Activated CD4-positive, alpha-beta T cell treated with anti-CD3 and anti-CD28 coated beads, Interleukin-2, Interleukin-4, amounts not matched to agents 100 ng/mL and 50 ng/mL, durations not matched to agents 16 hours and 8 hours (primary cell): ENCODE measurements around the gene DROSHA.
"Not testable (repeated sequence)": the region's sequence is repeated elsewhere in the genome, so short reads cannot be mapped to it uniquely, and the experiment has no call there.

Source experiments
- DNase-seq: peaks from one replicate; pipeline ENCODE4 v3.0.0-alpha.2; 2020; ENCODE audit warnings: low spot score

Gene DROSHA

DNA sequence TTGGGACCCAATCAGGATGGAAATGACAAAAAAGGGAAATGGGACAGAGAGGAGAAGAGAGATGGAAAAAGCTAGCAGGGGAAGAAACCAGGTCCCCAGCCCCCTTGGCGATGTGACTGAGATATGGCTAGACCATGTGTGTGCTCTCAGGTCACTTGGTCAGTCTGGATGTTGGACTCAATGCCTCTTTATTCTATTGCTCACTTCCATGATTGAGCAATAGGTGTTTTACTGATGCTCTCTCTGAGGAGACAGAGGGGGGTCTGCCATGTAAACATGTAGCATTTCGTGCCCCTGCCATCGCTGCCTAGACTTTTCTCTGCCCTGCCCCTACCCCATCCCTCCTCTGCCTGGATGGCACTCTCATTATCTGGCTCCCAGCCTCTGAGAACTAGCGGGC is 150.6 kb downstream of the DROSHA start:
- no peak for DNase-seq

DNA sequence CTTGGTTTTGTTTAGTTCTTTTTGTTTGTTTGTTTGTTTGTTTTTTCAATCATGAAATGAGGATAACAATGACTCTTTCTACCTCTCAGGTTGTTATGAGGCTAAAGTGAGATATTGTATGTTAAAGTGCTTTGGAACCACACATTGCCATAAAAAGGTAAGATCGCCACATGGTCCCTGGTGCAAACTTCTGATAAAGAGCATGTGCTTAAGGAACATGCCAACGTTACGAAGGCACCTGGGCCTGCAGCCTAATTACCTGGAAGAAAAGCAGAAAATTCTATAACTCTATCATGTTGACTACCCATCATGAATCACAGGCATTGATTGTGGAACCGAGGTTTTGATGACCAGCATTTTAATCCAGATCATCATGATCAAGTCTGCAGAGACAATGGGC is 151.8 kb downstream of the DROSHA start:
- DNase-seq, result no peak

GRCh38 chr5:31378838-31379237 is 153.1 kb downstream of the DROSHA start:
- no peak for DNase-seq

GRCh38 chr5:31378136-31378535 is 153.8 kb downstream of the DROSHA start:
- no peak for DNase-seq

DNA sequence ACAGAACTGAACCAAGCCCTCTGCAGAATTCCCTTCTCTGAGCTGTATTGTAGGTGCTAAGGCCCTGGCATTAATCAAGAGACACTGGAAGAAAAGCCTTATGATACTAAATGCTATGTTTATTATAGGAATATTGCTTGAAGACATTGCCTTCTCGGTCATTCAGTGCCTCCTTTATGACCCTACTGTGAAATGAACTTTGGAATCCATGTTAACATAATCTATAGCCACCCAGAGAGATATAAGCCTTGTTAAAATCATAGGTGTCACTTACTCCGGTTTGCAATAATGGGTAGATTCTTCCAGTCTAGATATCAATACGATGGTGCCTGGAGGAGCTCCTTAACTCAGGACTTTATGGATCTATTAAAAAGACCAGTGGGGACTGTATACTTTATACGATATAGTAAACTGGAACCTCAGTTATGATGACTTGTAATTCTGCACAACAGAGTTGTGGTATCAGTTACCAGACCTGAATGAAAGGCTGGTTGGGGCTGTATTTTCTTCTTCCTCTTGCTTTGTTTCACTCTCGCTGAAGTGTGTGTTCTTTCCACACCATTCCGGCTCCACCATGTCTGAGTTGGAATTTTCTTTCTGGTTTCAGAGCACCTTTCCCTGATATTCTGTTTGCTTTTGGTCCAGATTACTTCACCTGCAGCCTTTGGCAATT is 154.5 kb downstream of the DROSHA start:
- no peak for DNase-seq

GRCh38 chr5:31375999-31376720 is 155.7 kb downstream of the DROSHA start:
- DNase-seq, result no peak

GRCh38 chr5:31372124-31372523 is 159.8 kb downstream of the DROSHA start:
- no peak for DNase-seq

- DNase-seq, result no peak
These were observed 165.0 kb downstream of the DROSHA start for GRCh38 chr5:31366941-31367340.

DNA sequence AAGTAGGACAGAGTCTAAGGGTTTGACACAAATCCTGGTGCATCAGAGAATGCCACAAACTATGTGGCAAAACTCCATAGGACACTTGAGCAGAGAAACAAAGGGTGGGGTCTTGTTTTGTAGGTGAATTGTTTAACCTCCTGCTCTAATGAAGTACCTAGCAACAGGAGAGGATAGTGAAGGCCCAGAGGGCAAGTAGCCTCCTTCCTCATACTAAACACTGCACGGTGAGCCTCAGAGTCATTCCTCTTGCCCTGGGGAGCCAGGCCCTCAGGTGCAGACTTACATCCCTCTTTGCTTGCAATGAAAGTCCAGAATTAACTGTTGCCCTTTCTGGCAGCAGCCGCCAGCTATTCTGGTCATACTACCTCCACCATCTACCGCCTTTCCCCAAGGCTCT is 166.1 kb downstream of the DROSHA start:
- DNase-seq, result no peak

GRCh38 chr5:31364881-31365636 is 166.8 kb downstream of the DROSHA start:
- DNase-seq, result no peak

GRCh38 chr5:31362931-31363568 is 168.8 kb downstream of the DROSHA start:
- no peak for DNase-seq

DNA sequence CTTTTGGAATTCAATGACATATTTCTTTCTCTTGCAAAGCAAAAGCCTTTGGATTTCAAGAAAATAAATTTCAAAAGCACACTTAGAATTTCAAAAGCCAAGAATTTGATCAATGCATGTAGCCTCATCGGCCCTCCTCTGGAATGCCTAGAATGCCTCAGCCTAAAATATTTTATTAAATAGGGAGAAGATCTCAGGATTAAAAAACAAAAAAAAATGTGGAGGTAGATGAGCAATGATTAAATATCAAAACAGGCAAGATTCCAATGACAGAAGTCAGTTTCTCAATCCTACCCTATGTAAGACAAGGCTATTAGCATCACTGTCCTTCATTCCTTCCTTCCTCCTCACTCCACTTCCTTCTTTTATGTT is 169.4 kb downstream of the DROSHA start:
- DNase-seq, result no peak

DNA sequence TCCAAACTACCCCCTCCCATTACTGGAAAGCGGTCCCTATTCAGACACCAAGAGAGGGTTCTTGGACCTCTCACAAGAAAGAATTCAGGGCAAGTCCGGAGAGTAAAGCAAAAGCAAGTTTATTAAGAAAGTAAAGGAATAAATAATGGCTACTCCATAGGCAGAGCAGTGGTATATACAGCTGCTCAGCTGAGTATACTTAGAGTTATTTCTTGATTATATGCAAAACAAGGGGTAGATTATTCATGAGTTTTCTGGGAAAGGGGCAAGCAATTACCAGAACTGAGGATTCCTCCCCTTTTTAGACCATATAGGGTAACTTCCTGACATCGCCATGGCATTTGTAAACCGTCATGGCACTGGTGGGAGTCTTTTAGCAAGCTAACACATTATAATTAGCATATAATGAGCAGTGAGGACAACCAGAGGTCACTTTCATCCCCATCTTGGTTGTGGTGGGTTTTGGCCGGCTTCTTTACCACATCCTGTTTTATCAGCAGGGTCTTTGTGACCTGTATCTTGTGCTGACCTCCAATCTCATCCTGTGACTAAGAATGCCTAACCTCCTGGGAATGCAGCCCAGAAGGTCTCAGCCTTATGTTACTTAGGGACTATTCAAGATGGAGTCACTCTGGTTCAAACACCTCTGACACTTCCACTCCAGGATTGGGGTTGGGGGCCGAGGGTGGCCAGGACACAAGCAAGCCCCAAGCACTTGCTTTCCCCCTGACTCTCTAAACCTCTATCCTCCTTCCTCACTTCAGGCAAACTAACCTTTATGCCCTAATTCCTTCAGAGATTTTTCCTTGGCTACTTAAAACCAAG is 170.0 kb downstream of the DROSHA start:
- DNase-seq, result not testable (repeated sequence)

- no peak for DNase-seq
These were observed 170.7 kb downstream of the DROSHA start for GRCh38 chr5:31361234-31361633.

DNA sequence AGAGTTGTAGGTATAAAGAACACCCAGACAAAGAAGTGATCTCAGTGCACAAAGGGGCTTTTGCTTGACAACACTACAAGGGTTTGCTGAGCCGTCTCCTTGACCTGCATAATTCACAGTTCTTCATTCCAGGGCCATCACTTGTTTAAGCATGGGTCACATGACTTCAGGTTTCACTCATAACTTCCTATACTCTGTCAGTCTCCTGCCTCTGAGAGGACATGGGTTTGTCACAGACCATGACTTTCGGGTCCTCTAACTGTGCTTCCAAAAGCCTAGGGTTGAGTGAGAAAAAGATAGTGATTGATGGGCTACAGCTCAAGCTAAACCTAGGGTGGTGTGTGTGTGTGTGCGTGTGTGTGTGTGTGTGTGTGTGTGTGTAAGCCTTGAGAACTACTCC is 172.1 kb downstream of the DROSHA start:
- DNase-seq, result no peak

GRCh38 chr5:31357038-31357437 is 174.9 kb downstream of the DROSHA start:
- DNase-seq, result no peak

DNA sequence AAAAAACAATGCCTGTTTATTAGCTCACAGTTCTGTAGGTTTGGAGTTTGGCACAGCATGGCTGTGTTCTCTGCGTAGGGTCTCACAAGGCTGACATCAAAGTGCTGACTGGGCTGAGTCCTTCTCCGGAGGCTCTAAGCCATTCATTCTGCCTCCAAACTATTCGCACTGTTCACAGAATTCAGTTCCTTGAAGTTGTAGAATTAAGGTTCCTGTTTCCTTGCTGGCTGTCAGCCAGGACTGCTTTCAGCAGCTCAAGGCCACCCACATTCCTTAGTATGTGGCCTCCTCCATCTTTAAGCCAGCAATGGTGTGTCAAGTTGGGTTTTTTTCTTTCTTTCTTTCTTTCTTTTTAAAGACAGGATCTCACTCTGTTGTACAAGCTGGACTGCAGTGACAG is 176.6 kb downstream of the DROSHA start:
- no peak for DNase-seq
